Nephron (organoid): ENCODE measurements around the gene BMP6.

Source experiments
- H3K27ac Mint-ChIP-seq, 3 experiments: 2 replicates each; pipeline ENCODE4 v1.8.0; 2020; ENCODE audit warnings: mixed read lengths in 3 of 3, mild to moderate bottlenecking in 2 of 3, moderate library complexity in 1 of 3
- H3K27me3 Mint-ChIP-seq: 2 replicates; pipeline ENCODE4 v1.8.0; 2021; ENCODE audit warnings: low read depth, mild to moderate bottlenecking, moderate library complexity, mixed read lengths
- H3K36me3 Mint-ChIP-seq: 2 replicates; pipeline ENCODE4 v1.8.0; 2020; ENCODE audit warnings: low read depth, mixed read lengths
- H3K4me1 Mint-ChIP-seq: 2 replicates; pipeline ENCODE4 v1.8.0; 2020; ENCODE audit warnings: mixed read lengths
- H3K4me3 Mint-ChIP-seq, 3 experiments: 2 replicates each; pipeline ENCODE4 v1.8.0; 2020; ENCODE audit warnings: mild to moderate bottlenecking in 3 of 3, mixed read lengths in 3 of 3, moderate library complexity in 2 of 3
- H3K9me3 Mint-ChIP-seq: 2 replicates; pipeline ENCODE4 v1.8.0; 2020; ENCODE audit warnings: mixed read lengths
- TF ChIP-seq, protein P1 (sequence below), 3 experiments: fragments of 200-600 bp; sonication (generic); IDR thresholded peaks; one replicate each; pipeline ENCODE4 v1.5.0; 2021; ENCODE audit warnings: antibody characterized with exemption in 3 of 3; ENCODE audit not compliant: unreplicated experiment in 3 of 3

The BMP6 gene

DNA sequence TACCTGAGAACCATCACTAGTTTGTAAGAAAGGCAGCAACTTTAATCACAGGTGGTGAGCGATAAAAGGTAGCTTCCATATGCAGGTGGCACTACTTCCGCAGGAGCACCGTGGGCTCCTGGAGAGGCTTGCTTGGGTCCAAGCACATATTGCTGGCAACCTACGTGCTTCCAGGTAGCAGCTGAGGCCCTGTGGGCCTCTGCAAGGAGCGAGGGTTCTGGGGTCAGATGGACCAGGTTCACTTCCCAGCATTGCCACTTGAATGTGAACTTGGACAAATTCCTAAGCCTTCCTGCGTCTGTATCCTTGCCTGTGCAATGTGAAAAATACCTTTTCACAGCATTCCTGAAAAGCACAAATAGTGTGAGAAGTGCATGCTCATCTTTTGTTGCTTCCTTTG, 153.7 kb downstream of the BMP6 start:
- peaks cover 7% of the 10 kb centered on the region for H3K4me1 Mint-ChIP-seq

DNA sequence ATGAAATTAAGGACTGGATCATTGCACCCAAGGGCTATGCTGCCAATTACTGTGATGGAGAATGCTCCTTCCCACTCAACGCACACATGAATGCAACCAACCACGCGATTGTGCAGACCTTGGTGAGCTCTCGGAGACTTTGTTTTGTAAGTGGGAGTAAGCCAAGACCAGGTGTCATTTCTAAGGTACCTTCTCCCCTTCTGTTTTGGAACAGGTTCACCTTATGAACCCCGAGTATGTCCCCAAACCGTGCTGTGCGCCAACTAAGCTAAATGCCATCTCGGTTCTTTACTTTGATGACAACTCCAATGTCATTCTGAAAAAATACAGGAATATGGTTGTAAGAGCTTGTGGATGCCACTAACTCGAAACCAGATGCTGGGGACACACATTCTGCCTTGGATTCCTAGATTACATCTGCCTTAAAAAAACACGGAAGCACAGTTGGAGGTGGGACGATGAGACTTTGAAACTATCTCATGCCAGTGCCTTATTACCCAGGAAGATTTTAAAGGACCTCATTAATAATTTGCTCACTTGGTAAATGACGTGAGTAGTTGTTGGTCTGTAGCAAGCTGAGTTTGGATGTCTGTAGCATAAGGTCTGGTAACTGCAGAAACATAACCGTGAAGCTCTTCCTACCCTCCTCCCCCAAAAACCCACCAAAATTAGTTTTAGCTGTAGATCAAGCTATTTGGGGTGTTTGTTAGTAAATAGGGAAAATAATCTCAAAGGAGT, 154.2 kb downstream of the BMP6 start:
- peaks cover 7% of the 10 kb centered on the region for H3K4me1 Mint-ChIP-seq
- peak overlapping the region in 1 of 3 experiments; percentile 26 for H3K27ac Mint-ChIP-seq
- TF ChIP-seq, protein P1, sequence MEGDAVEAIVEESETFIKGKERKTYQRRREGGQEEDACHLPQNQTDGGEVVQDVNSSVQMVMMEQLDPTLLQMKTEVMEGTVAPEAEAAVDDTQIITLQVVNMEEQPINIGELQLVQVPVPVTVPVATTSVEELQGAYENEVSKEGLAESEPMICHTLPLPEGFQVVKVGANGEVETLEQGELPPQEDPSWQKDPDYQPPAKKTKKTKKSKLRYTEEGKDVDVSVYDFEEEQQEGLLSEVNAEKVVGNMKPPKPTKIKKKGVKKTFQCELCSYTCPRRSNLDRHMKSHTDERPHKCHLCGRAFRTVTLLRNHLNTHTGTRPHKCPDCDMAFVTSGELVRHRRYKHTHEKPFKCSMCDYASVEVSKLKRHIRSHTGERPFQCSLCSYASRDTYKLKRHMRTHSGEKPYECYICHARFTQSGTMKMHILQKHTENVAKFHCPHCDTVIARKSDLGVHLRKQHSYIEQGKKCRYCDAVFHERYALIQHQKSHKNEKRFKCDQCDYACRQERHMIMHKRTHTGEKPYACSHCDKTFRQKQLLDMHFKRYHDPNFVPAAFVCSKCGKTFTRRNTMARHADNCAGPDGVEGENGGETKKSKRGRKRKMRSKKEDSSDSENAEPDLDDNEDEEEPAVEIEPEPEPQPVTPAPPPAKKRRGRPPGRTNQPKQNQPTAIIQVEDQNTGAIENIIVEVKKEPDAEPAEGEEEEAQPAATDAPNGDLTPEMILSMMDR (IDR thresholded peaks at IDR 0.05; ENCODE audit: unreplicated experiment in 3 of 3), result no peak
- H3K9me3 Mint-ChIP-seq, result peaks cover 2% of the 10 kb centered on the region
- no peaks in the 10 kb centered on the region for H3K27me3 Mint-ChIP-seq
- peaks cover 48% of the 10 kb centered on the region for H3K36me3 Mint-ChIP-seq
- H3K4me3 Mint-ChIP-seq, result no peak overlapping the region

More for the DNA sequence above, 153.7 kb downstream of the BMP6 start:
- TF ChIP-seq, protein P1 (IDR thresholded peaks at IDR 0.05; ENCODE audit: unreplicated experiment in 3 of 3), result no peak
- peaks cover 2% of the 10 kb centered on the region for H3K9me3 Mint-ChIP-seq
- H3K36me3 Mint-ChIP-seq, result peaks cover 42% of the 10 kb centered on the region
- no peak overlapping the region for H3K4me3 Mint-ChIP-seq
- H3K27ac Mint-ChIP-seq, result no peak overlapping the region
- H3K27me3 Mint-ChIP-seq, result no peaks in the 10 kb centered on the region

DNA sequence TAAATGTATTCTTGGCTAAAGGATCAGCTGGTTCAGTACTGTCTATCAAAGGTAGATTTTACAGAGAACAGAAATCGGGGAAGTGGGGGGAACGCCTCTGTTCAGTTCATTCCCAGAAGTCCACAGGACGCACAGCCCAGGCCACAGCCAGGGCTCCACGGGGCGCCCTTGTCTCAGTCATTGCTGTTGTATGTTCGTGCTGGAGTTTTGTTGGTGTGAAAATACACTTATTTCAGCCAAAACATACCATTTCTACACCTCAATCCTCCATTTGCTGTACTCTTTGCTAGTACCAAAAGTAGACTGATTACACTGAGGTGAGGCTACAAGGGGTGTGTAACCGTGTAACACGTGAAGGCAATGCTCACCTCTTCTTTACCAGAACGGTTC, 154.8 kb downstream of the BMP6 start:
- H3K9me3 Mint-ChIP-seq, result peaks cover 2% of the 10 kb centered on the region
- peaks cover 7% of the 10 kb centered on the region for H3K4me1 Mint-ChIP-seq
- peaks cover 53% of the 10 kb centered on the region for H3K36me3 Mint-ChIP-seq
- peak overlapping the region in 1 of 3 experiments; percentile 26 for H3K27ac Mint-ChIP-seq
- TF ChIP-seq, protein P1 (IDR thresholded peaks at IDR 0.05; ENCODE audit: unreplicated experiment in 3 of 3), result no peak
- no peaks in the 10 kb centered on the region for H3K27me3 Mint-ChIP-seq
- no peak overlapping the region for H3K4me3 Mint-ChIP-seq

DNA sequence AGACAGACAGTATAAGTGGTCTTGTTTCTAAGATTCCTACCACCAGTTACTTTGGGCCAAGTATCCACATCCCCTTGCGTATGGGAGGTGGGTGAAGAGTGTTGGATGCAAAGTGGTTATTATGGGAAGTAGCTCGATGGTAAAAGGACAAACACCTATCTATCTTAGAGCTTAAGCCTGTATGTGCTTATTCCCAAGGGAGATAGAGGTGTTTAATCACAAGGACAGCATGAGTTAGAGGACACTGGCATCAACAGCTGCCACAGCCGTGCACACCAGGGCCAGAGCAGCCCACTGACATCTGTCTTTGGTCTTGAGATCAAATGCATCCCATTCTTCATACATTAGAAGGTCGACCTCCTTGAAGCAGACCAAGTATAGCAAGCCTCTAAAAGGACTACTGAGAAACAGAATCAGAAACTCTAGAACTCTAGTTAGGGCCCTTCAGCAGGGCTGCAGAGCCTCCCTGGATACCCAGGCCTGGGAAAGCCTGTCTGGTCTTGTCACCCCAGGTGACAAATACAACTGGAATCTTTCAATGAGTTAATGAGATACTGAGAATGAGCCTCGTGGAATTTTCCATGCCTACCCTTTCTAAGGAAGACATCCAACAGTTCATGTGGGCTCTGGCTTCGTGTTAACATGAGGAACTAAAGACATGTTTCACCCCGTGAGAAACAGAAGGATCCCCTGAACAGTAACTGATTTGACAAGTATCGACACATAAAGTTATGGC, 156.0 kb downstream of the BMP6 start:
- peak overlapping the region; percentile 61 to 98 (median 73) for H3K27ac Mint-ChIP-seq
- no peaks in the 10 kb centered on the region for H3K27me3 Mint-ChIP-seq
- TF ChIP-seq, protein P1 (IDR thresholded peaks at IDR 0.05; ENCODE audit: unreplicated experiment in 3 of 3), result no peak
- H3K4me1 Mint-ChIP-seq, result peaks cover 7% of the 10 kb centered on the region
- H3K36me3 Mint-ChIP-seq, result peaks cover 66% of the 10 kb centered on the region
- no peak overlapping the region for H3K4me3 Mint-ChIP-seq
- no peaks in the 10 kb centered on the region for H3K9me3 Mint-ChIP-seq

DNA sequence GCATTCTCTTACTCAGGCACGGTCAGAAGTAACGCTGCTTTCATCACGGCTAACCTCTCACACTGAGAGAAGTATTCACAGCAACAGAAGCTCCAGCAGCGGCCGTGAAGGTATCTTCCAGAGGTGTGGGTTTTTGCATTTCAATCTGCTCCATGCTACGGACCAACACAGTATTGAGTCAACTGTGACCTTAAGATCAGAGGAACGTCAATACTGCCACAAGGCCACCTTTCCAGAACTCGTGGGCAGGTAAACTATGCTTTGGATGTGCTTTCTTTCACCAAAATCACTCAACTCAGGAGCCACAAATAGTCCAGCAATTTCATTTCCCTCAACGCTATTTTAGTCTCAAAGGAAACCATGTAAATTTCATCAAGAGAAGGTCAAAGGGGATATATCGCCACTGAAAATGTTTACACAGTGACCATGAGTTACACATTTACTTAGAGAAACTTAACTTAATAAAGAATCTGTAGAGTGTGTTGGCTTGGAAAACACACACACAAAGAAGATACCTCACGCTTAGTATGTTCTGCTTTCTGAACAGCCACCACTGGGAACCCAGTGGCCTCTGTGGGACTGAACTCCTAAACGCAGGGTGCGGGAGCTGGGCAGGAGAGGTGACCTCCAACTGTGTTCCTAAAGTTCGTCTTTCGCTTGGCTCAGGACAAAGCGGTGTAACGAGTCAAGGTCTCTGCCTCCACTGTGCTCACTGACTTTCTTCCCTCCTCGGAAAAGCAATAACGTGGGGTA, 156.8 kb downstream of the BMP6 start:
- TF ChIP-seq, protein P1 (IDR thresholded peaks at IDR 0.05; ENCODE audit: unreplicated experiment in 3 of 3), result no peak
- H3K4me1 Mint-ChIP-seq, result peaks cover 5% of the 10 kb centered on the region
- no peaks in the 10 kb centered on the region for H3K27me3 Mint-ChIP-seq
- peak overlapping the region; percentile 61 to 98 (median 73) for H3K27ac Mint-ChIP-seq
- H3K9me3 Mint-ChIP-seq, result no peaks in the 10 kb centered on the region
- H3K4me3 Mint-ChIP-seq, result peak overlapping the region in 1 of 3 experiments; percentile 1
- peaks cover 73% of the 10 kb centered on the region for H3K36me3 Mint-ChIP-seq
